HUES6 (cell line): Measurements from ENCODE around the gene NEURL3.
"Not testable (repeated sequence)": the region's sequence is repeated elsewhere in the genome, so short reads cannot be mapped to it uniquely, and the experiment has no call there.

Source experiments
- H3K27ac ChIP-seq: 2 replicates; pipeline ENCODE4 v1.7.0; 2013; ENCODE audit warnings: low read depth, mild to moderate bottlenecking, low read length, inconsistent platforms
- H3K27me3 ChIP-seq: 2 replicates; pipeline ENCODE4 v1.6.1; 2013; ENCODE audit warnings: low read length; ENCODE audit not compliant: control insufficient read depth, insufficient read depth
- H3K36me3 ChIP-seq: 2 replicates; pipeline ENCODE4 v1.6.1; 2013; ENCODE audit warnings: low read length; ENCODE audit not compliant: control insufficient read depth, insufficient read depth
- H3K4me1 ChIP-seq: 2 replicates; pipeline ENCODE4 v1.6.1; 2013; ENCODE audit warnings: low read length; ENCODE audit not compliant: control insufficient read depth, insufficient read depth
- H3K4me3 ChIP-seq: 2 replicates; pipeline ENCODE4 v1.5.1; 2013; ENCODE audit warnings: low read depth, low read length
- H3K9ac ChIP-seq: one replicate; pipeline ENCODE4 v1.6.1; 2013; ENCODE audit warnings: mild to moderate bottlenecking, low read length
- H3K9me3 ChIP-seq: 2 replicates; pipeline ENCODE4 v1.6.1; 2013; ENCODE audit warnings: low read depth, low read length; ENCODE audit not compliant: control insufficient read depth, insufficient read depth

Gene NEURL3, protein sequence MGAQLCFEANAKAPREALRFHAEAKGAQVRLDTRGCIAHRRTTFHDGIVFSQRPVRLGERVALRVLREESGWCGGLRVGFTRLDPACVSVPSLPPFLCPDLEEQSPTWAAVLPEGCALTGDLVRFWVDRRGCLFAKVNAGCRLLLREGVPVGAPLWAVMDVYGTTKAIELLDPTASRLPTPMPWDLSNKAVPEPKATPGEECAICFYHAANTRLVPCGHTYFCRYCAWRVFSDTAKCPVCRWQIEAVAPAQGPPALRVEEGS

DNA sequence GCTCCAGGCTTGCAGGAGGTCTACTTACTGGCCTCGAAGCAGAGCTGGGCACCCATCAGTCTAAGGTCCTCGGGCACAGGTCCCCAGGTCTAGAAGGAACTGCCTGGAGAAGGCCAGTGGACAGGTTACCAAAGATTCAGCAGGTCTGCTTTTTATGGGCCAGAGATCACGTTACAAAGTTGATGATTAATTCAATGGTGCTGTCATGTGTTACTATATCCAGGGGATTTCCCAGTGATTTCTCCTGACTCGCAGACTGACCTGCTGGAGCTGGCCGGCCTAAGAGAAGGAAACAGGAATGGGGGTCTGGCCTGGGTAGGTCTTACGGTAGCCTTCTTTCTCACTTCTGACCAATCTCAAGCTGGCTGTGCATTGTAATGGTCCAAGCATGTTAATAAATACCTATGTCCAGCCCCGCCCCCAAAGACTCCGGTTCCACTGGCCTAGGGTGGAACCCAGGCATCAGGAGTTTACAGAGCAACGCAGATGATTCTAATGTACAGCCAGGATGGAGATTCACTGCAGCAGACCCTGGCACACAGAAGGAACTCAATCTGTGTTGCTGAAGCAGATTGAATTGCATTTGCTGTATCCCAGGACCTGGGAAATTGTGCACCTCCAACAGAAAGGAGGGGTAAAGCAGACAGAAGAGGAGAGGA, at the start of gene NEURL3:
Gene NEURL3 (minus strand): TSS at position 127 of the 659 bp plus-strand sequence. CDS start 71 bp downstream, at position 56.
- no peak within 1 kb of the TSS for H3K4me3 ChIP-seq
- no peak within 1 kb of the TSS for H3K27ac ChIP-seq
- H3K9me3 ChIP-seq = no peaks in the 10 kb centered on the region
- H3K27me3 ChIP-seq = peaks cover 19% of the 10 kb centered on the region
- peaks cover 23% of the 10 kb centered on the region for H3K4me1 ChIP-seq
- H3K36me3 ChIP-seq = no peaks in the 10 kb centered on the region
- H3K9ac ChIP-seq = no peak within 1 kb of the TSS

DNA sequence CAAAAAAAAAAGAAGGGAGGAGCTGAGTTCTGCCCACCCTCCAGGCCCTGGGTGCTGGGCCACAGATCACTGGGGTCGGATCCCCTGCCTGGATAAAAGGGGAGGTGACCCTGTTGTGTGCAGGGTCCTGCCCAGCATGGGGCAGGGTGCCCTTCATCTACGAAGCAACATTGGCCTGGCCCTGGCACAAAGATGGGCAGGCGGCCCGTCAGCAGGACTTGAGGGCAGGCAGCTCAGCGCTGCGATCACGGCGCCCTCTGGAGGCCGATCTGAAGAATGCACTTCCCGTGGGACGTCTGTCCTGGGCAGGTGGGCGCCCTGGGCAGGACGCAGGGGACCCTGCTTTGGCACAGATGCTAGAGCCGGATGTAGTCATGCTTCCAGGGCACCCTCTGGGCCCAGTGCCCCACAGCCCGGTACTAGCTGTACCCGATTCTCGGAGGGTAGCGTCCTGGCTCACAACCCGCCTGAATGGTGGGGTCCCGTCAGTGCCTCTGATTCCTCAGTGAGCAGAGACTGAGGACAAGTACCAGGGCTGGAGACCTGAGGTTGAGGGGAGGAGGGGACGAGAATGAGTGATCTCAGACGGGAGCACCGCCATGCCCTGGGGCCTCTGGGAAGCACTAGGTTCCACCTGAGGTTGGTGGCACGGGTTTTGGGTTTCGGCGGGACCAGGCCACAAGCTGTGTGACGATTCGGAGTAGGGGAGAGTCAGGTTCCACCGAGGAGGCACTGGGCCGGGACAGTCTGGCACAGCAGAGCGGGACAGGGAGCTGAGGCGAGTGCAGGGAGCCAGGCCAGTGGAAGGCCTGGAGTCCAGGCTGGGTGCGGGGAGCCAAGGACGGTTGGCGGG, 49.4 kb upstream of the NEURL3 start:
- H3K4me3 ChIP-seq = no peak overlapping the region
- no peak overlapping the region for H3K27ac ChIP-seq
- no peaks in the 10 kb centered on the region for H3K36me3 ChIP-seq
- H3K9ac ChIP-seq = no peak overlapping the region
- peaks cover 4% of the 10 kb centered on the region for H3K9me3 ChIP-seq
- H3K27me3 ChIP-seq = no peaks in the 10 kb centered on the region
- peaks cover 9% of the 10 kb centered on the region for H3K4me1 ChIP-seq

DNA sequence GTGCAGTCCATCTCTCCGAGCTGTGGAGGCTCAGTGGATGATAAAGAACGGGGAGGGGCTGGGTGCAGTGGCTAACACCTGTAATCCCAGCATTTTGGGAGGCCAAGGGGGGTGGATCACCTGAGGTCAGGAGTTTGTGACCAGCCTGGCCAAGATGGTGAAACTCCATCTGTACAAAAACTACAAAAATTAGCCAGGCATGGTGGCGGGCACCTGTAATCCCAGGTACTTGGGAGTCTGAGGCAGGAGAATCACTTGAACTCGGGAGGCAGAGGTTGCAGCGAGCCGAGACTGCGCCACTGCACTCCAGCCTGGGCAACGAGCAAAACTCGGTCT, 48.8 kb upstream of the NEURL3 start:
- not testable (repeated sequence) for H3K9ac ChIP-seq, H3K27ac ChIP-seq, H3K9me3 ChIP-seq, H3K4me3 ChIP-seq, H3K27me3 ChIP-seq, H3K36me3 ChIP-seq
- peaks cover 10% of the 10 kb centered on the region for H3K4me1 ChIP-seq

DNA sequence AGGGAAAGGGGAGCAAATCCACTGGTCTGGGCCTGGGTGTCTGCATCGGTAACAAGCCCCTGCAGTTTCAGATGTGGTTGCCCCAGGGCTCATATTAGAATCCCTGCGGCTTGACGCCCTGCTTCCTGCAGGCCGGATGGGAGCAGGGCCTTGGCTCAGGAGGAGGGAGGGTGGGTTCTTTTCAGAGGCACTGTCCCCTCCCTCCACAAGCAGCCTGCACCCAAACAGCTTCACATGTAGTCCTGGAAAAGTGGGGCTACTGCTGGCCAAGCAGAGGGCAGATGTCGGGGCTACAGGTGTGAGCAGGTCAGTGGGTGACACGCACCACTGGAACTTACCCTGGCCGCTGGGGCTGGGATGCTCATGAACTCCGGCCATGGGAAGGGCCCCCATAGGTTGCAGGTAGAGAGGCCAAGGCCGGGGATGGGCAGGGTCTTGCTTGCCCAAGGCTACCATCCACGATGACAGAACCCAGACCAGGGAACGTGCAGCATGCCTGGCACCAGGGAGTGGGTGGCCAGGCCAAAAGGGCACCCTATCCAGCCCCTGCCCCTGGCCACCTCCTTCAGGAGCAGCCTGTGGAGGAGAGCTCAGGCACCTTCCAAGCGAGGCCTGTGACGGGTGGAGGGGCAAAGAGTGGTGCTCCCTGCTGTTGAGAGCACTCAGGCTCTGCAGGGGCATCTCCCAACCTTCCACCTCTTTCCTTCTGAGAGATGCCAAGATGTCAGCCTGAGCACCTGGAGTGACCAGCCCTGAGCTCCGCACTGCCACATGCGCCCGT, 48.2 kb upstream of the NEURL3 start:
- no peak overlapping the region for H3K27ac ChIP-seq
- no peak overlapping the region for H3K4me3 ChIP-seq
- H3K9me3 ChIP-seq = peaks cover 4% of the 10 kb centered on the region
- H3K4me1 ChIP-seq = peaks cover 10% of the 10 kb centered on the region
- H3K9ac ChIP-seq = no peak overlapping the region
- H3K27me3 ChIP-seq = no peaks in the 10 kb centered on the region
- H3K36me3 ChIP-seq = no peaks in the 10 kb centered on the region

DNA sequence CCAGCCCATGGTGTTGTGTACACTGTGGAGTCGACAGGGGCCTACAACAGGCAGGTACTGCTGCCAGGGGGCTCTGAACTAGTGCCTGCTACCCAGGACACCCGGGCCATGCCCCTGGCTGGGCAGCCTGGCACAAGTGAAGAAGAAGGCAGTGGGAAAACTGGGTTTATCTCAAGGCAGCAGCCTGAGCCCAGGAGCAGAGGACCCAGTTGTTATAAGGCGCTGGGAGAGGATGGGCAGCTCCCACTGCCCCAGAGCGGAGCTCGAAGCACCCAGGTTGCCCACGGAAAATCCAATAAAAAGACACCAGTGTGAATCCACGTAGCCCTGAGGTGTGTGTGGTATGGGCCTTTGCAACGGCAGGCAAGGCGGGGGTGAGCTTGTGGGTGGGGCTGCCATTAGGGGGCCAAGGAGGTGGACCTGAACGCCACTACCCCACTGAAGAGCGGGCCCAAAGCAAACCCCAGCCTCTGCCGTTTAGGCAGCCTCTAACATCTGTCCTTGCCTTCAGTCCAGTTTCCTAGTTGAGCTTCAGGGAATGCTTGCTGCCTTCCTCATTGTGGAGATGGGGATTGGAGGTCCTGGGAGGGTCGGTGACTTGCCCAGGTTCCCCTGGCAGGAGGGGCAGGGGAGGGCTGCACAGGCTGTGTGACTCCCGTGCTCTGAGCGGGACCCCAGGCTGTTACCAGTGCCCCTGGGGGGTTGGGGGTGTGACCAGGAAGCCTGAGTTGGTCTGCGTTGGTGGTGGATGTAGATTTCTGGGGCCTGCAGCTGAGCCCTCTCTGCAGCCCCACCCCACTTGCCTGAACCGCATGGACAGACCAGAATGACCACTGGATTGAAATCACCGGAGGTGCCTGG, 47.4 kb upstream of the NEURL3 start:
- no peak overlapping the region for H3K9ac ChIP-seq
- peaks cover 4% of the 10 kb centered on the region for H3K9me3 ChIP-seq
- H3K27me3 ChIP-seq = no peaks in the 10 kb centered on the region
- H3K36me3 ChIP-seq = no peaks in the 10 kb centered on the region
- H3K4me3 ChIP-seq = no peak overlapping the region
- H3K27ac ChIP-seq = no peak overlapping the region
- peaks cover 10% of the 10 kb centered on the region for H3K4me1 ChIP-seq

DNA sequence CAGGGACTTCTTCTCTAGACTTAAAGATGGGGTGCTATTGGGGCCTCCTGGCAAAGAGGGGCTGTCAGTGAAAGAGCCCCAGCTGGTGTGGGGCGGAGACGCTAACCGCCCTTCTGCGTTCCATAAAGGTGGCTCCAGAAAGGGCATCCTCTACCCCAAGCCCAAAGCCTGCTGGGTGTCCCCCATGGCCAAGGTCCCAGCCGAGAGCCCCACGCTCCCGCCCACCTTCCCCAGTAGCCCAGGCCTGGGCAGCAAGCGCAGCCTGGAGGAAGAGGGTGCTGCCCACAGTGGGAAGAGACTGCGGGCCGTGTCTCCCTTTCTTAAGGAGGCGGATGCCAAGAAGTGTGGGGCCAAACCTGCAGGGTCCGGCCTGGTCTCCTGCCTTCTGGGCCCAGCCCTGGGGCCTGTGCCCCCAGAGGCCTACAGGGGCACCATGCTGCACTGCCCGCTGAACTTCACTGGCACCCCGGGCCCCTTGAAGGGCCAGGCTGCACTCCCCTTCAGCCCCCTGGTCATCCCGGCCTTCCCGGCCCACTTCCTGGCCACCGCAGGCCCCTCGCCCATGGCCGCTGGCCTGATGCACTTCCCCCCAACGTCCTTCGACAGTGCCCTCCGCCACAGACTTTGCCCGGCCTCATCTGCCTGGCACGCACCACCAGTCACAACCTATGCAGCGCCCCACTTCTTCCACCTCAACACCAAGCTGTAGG, 46.6 kb upstream of the NEURL3 start:
- H3K4me3 ChIP-seq = no peak overlapping the region
- no peak overlapping the region for H3K9ac ChIP-seq
- H3K9me3 ChIP-seq = no peaks in the 10 kb centered on the region
- no peak overlapping the region for H3K27ac ChIP-seq
- H3K27me3 ChIP-seq = no peaks in the 10 kb centered on the region
- H3K36me3 ChIP-seq = no peaks in the 10 kb centered on the region
- peaks cover 13% of the 10 kb centered on the region for H3K4me1 ChIP-seq

DNA sequence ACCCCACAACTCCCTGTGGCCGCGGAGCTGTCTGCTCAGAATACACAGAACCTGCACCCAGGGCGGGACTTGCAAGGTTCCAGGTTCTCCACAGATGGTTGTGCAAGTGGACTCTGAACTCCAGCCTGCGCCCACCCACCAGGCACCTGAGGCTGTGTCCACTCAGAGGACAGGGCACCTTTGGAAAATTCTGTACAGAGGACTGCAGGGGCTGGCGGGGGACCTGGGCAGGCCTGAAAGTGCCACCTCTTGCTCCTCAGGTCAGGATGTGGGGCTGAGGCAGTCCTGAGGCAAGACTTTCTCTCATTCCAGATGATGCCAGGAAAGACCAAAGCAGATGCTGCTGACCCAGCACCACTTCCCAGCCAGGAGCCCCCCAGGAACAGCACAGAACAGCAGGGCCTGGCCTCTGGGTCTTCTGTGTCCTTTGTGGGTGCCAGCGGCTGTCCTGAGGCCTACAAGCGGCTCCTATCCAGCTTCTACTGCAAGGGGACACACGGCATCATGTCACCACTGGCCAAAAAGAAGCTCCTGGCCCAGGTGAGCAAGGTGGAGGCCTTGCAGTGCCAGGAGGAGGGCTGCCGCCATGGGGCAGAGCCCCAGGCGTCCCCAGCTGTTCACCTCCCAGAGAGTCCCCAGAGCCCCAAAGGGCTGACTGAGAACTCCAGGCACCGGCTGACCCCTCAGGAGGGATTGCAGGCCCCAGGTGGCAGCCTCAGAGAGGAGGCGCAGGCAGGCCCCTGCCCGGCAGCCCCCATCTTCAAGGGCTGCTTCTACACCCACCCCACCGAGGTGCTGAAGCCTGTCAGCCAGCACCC, 45.8 kb upstream of the NEURL3 start:
- H3K9ac ChIP-seq = no peak overlapping the region
- H3K9me3 ChIP-seq = 0 out of 2 replicates have a peak, but pooled peaks cover 2% of the 10 kb centered on the region
- peaks cover 13% of the 10 kb centered on the region for H3K4me1 ChIP-seq
- H3K36me3 ChIP-seq = no peaks in the 10 kb centered on the region
- H3K27me3 ChIP-seq = no peaks in the 10 kb centered on the region
- H3K27ac ChIP-seq = no peak overlapping the region
- H3K4me3 ChIP-seq = no peak overlapping the region

DNA sequence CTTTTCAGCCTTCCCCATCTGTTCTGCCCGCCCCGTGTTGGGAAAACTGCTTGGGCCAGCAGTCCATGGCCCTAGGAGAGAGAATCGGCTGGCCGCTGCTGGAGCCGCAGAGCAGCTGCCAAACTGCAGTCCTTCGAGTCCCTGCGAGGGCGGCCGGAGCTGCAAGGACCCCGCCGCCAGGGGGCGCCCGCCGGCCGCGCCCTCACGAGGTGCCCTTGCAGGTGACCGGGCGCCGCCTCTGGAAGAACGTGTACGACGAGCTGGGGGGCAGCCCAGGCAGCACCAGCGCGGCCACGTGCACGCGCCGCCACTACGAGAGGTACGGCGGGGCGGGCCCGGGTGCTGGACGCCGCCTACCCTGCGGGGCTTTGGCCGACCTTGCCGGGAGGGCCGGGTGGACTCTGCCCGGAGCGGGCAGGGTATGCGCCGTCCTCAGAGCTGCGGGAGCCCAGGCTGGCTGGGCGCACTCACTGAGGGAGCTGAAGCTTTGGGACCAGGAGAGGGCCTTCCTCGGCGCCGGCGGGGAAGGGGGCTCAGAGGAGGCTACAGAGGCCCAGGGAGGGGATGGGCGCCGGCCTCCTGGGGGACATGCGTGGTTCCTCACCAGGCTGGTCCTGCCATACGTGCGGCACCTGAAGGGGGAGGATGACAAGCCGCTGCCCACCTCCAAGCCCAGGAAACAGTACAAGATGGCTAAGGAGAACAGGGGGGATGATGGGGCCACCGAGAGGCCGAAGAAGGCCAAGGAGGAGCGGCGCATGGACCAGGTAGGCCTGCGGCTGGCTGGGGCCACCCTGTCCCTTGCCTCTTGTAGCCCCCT, 45.0 kb upstream of the NEURL3 start:
- no peak overlapping the region for H3K9ac ChIP-seq
- no peak overlapping the region for H3K27ac ChIP-seq
- no peak overlapping the region for H3K4me3 ChIP-seq
- peaks cover 13% of the 10 kb centered on the region for H3K4me1 ChIP-seq
- H3K36me3 ChIP-seq = no peaks in the 10 kb centered on the region
- 0 out of 2 replicates have a peak, but pooled peaks cover 3% of the 10 kb centered on the region for H3K9me3 ChIP-seq
- no peaks in the 10 kb centered on the region for H3K27me3 ChIP-seq

DNA sequence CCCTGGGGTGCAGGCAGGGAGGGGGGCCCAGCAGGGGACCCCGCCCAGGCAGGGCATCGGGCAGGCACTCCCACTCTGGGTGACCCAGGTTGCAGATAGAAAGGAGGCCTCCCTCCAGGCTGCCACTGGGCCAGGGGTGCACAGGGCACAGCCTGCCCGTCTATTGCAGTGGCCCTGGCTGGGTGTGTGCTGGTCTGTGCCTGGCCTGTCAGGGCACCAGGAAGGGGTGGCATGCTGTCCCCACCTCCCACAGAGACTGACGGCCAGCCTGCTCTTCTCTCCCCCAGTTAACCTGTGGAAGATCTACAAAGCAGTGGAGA, 44.3 kb upstream of the NEURL3 start:
- H3K36me3 ChIP-seq = no peaks in the 10 kb centered on the region
- H3K9me3 ChIP-seq = 0 out of 2 replicates have a peak, but pooled peaks cover 3% of the 10 kb centered on the region
- no peak overlapping the region for H3K9ac ChIP-seq
- no peak overlapping the region for H3K4me3 ChIP-seq
- H3K27me3 ChIP-seq = no peaks in the 10 kb centered on the region
- H3K27ac ChIP-seq = no peak overlapping the region
- H3K4me1 ChIP-seq = peaks cover 7% of the 10 kb centered on the region
